ENCODE measurements around the gene DAND5. TPM values are rescaled to one million over a fixed set of nuclear protein-coding genes. Genes with fewer than 3 reads are reported as not detected.
A peak's percentile ranks its signal among the peaks of the same experiment; 100 is the strongest.

The DAND5 gene
- total and polyA plus RNA-seq, 9 of the 15 experiments (the other 6 are each of a cell fraction or from before 2014, with no cell fraction given), result 0.22 to 0.83 (median 0.60) TPM

DNA sequence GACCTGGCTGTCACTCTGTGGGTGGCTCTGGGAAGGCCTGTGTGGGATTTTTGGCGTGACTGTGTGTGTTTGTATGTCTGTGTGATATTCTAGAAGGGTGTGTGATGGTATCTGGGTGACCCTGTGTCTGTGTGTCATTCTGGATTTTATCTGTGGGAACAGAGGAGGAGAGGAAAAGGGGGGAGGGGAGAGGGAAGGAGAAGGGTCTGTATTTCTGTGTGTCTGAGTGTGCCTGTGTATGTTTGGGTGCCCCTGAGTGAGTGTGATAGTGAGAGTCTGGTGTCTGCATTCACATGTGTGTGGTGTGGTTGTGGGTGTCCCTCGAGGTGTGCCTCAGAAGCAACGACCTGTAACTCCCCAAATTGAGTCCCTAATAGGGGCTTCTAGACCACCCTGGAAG, 17.8 kb downstream of the DAND5 start:
- intact Hi-C loops (cut with micrococcal nuclease), result no loop called here
- CTCF ChIA-PET (ENCODE audit: low intra/inter-chr PET ratio), result no interaction called here

More for the DNA sequence above, 17.8 kb downstream of the DAND5 start:
- H3K36me3 ChIP-seq (ENCODE audit: control insufficient read depth, insufficient read depth, low read length), result no peaks in the 10 kb centered on the region
- H3K4me2 ChIP-seq (ENCODE audit: insufficient read depth, low read length), result no peak overlapping the region
- H3K9me1 ChIP-seq (ENCODE audit: control insufficient read depth, insufficient read depth, low read length), result no peaks in the 10 kb centered on the region
- ATAC-seq (no peak), FAIRE-seq (no peak), DNase-seq (ENCODE audit: extremely low read depth in 1 of 4, low spot score in 3 of 4) (no peak)
- H2AFZ ChIP-seq (ENCODE audit: low read depth, low read length), result no peak overlapping the region
- BruUV-seq (replicated peaks), result no TSS peak
- H3K27me3 ChIP-seq (ENCODE audit: control insufficient read depth in 2 of 2, insufficient read depth in 2 of 2, low read length in 2 of 2), result no peaks in the 10 kb centered on the region; a peak in 1 of 5 replicates
- in situ Hi-C loops (cut with MboI), result loop anchor here (5.0 kb wide), 1 partner anchor 40 kb away; no protein-coding TSS in a partner anchor
- POLR2A ChIA-PET, result no interaction called here
- H3K4me3 ChIP-seq, result no peak overlapping the region
- no peaks in the 10 kb centered on the region for H3K9me3 ChIP-seq (replicated peaks; ENCODE audit: control insufficient read depth, insufficient read depth, low read depth, low read length)
- H3K79me2 ChIP-seq (ENCODE audit: control insufficient read depth, insufficient read depth, low read length), result no peaks in the 10 kb centered on the region
- H4K20me1 ChIP-seq (replicated peaks; ENCODE audit: control insufficient read depth, insufficient read depth, low read length), result no peaks in the 10 kb centered on the region
- H3K27ac ChIP-seq (ENCODE audit: extremely low read depth, low read depth, low read length), result no peak overlapping the region
- peaks cover 19 to 57% of the 10 kb centered on the region in 2 experiments; a peak in 4 of 5 replicates for H3K4me1 ChIP-seq (replicated peaks in 1 of 2; ENCODE audit: control insufficient read depth in 2 of 2, insufficient read depth in 2 of 2, low read length in 2 of 2)
- TF ChIP-seq PYGO2 (tag; IDR thresholded peaks at IDR 0.05) (no peak), LARP7 (IDR thresholded peaks at IDR 0.05) (peak; percentile 43; the same call in 1 of the 2 replicates), FOS (IDR thresholded peaks at IDR 0.05; ENCODE audit: extremely low read depth, insufficient read length) (no peak), DPF2 (IDR thresholded peaks at IDR 0.05) (0 out of 2 replicates have a peak, but pooled peaks have one; percentile 38), RBM34 (IDR thresholded peaks at IDR 0.05; ENCODE audit: borderline replicate concordance, insufficient read depth, low read length) (no peak), RBM17 (IDR thresholded peaks at IDR 0.05; ENCODE audit: borderline replicate concordance, low read depth, low read length) (no peak), HDAC6 (IDR thresholded peaks at IDR 0.05; ENCODE audit: low read depth, low read length) (no peak), ARID1B (IDR thresholded peaks at IDR 0.05) (peak; percentile 36), SAP30 (IDR thresholded peaks at IDR 0.05; ENCODE audit: borderline replicate concordance, insufficient read depth, low read depth, low read length, poor library complexity, severe bottlenecking) (no peak), CBFA2T3 (IDR thresholded peaks at IDR 0.05) (0 out of 2 replicates have a peak, but pooled peaks have one; percentile 15), HMG20B (CRISPR knock-in tag; IDR thresholded peaks at IDR 0.05) (no peak), CHD1 (IDR thresholded peaks at IDR 0.05; ENCODE audit: low read length) (no peak), EP400 (IDR thresholded peaks at IDR 0.05) (no peak)
- TF ChIP-seq, protein P1, sequence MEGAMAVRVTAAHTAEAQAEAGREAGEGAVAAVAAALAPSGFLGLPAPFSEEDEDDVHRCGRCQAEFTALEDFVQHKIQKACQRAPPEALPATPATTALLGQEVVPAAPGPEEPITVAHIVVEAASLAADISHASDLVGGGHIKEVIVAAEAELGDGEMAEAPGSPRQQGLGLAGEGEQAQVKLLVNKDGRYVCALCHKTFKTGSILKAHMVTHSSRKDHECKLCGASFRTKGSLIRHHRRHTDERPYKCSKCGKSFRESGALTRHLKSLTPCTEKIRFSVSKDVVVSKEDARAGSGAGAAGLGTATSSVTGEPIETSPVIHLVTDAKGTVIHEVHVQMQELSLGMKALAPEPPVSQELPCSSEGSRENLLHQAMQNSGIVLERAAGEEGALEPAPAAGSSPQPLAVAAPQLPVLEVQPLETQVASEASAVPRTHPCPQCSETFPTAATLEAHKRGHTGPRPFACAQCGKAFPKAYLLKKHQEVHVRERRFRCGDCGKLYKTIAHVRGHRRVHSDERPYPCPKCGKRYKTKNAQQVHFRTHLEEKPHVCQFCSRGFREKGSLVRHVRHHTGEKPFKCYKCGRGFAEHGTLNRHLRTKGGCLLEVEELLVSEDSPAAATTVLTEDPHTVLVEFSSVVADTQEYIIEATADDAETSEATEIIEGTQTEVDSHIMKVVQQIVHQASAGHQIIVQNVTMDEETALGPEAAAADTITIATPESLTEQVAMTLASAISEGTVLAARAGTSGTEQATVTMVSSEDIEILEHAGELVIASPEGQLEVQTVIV (CRISPR knock-in tag; IDR thresholded peaks at IDR 0.05; ENCODE audit: borderline replicate concordance), result no peak
- TF ChIP-seq, protein P2, sequence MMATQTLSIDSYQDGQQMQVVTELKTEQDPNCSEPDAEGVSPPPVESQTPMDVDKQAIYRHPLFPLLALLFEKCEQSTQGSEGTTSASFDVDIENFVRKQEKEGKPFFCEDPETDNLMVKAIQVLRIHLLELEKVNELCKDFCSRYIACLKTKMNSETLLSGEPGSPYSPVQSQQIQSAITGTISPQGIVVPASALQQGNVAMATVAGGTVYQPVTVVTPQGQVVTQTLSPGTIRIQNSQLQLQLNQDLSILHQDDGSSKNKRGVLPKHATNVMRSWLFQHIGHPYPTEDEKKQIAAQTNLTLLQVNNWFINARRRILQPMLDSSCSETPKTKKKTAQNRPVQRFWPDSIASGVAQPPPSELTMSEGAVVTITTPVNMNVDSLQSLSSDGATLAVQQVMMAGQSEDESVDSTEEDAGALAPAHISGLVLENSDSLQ (IDR thresholded peaks at IDR 0.05), result peak; percentile 29; the same call in 1 of the 2 replicates
- TF ChIP-seq, protein P3, sequence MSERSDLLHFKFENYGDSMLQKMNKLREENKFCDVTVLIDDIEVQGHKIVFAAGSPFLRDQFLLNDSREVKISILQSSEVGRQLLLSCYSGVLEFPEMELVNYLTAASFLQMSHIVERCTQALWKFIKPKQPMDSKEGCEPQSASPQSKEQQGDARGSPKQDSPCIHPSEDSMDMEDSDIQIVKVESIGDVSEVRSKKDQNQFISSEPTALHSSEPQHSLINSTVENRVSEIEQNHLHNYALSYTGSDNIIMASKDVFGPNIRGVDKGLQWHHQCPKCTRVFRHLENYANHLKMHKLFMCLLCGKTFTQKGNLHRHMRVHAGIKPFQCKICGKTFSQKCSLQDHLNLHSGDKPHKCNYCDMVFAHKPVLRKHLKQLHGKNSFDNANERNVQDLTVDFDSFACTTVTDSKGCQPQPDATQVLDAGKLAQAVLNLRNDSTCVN (CRISPR knock-in tag; IDR thresholded peaks at IDR 0.05), result peak; percentile 61; the same call in 1 of the 2 replicates
- H3K9ac ChIP-seq (ENCODE audit: insufficient read depth in 1 of 2, low read depth in 2 of 2, low read length in 2 of 2), result no peak overlapping the region
- 20% methylated on average over 3 of the region's 3 CpGs for WGBS (ENCODE audit: insufficient coverage, low coverage, missing lambda C conversion rate)

All from K562 (cell line).